Measurements from ENCODE around the gene BRME1.
"Not testable (repeated sequence)": the region's sequence is repeated elsewhere in the genome, so short reads cannot be mapped to it uniquely, and the experiment has no call there.

Gene BRME1

GRCh38 chr19:13926010-13926409 is 20.1 kb upstream of the BRME1 start:
- no peak for DNase-seq

GRCh38 chr19:13923194-13923987 is 17.5 kb upstream of the BRME1 start:
- DNase-seq: no peak

- not testable (repeated sequence) for DNase-seq
Measured at GRCh38 chr19:13922118-13922517, 16.2 kb upstream of the BRME1 start.

GRCh38 chr19:13920940-13921747 is 15.2 kb upstream of the BRME1 start:
- DNase-seq: no peak

GRCh38 chr19:13920524-13920923 is 14.6 kb upstream of the BRME1 start:
- no peak for DNase-seq

- DNase-seq: no peak
Measured at GRCh38 chr19:13918726-13919411, 13.0 kb upstream of the BRME1 start.

- DNase-seq: no peak
Measured at GRCh38 chr19:13917888-13918406, 12.0 kb upstream of the BRME1 start.

GRCh38 chr19:13914777-13915176 is 8.9 kb upstream of the BRME1 start:
- no peak for DNase-seq

- no peak for DNase-seq
Measured at GRCh38 chr19:13913352-13913751, 7.4 kb upstream of the BRME1 start.

GRCh38 chr19:13909430-13909829 is 3.5 kb upstream of the BRME1 start:
- DNase-seq: no peak

GRCh38 chr19:13908674-13909073 is 2.8 kb upstream of the BRME1 start:
- DNase-seq: no peak

- DNase-seq: no peak
Measured at GRCh38 chr19:13906910-13907309, 993 bp upstream of the BRME1 start.

- no peak for DNase-seq
Measured at GRCh38 chr19:13906521-13906904, 596 bp upstream of the BRME1 start.

GRCh38 chr19:13902993-13903555 is 2.8 kb downstream of the BRME1 start:
- DNase-seq: no peak

GRCh38 chr19:13899912-13900584 is 5.9 kb downstream of the BRME1 start:
- DNase-seq: no peak

GRCh38 chr19:13899393-13899792 is 6.5 kb downstream of the BRME1 start:
- DNase-seq: no peak

GRCh38 chr19:13896227-13896626 is 9.7 kb downstream of the BRME1 start:
- DNase-seq: no peak

GRCh38 chr19:13894552-13894951 is 11.4 kb downstream of the BRME1 start:
- no peak for DNase-seq

- no peak for DNase-seq
Measured at GRCh38 chr19:13892870-13893269, 13.0 kb downstream of the BRME1 start.

GRCh38 chr19:13890136-13890535 is 15.8 kb downstream of the BRME1 start:
- DNase-seq: no peak

- no peak for DNase-seq
Measured at GRCh38 chr19:13888281-13888680, 17.6 kb downstream of the BRME1 start.

GRCh38 chr19:13887517-13887916 is 18.4 kb downstream of the BRME1 start:
- DNase-seq: no peak

All from NCI-H187 (cell line).